HCT116 (cell line): ENCODE measurements around the gene NEDD4. TPM values are rescaled to one million over a fixed set of nuclear protein-coding genes. Genes with fewer than 3 reads are reported as not detected.

ENCODE experiments used
- ATAC-seq: fragments of 200-7000 bp; cut with Tn5 transposase; 2 replicates; pipeline ENCODE4 v1.9.1; 2020; ENCODE audit warnings: mild to moderate bottlenecking, moderate library complexity
- BruUV-seq: library from RNA; stranded (reverse); fragments of 400-500 nt; replicated peaks from 2 replicates; lab custom pipeline; 2021; lab: Mats Ljungman, UMichigan
- CTCF ChIA-PET: fragments of 300-600 bp; sonication (Branson Sonifier 250); formaldehyde crosslinking; loops from one replicate; lab custom pipeline; 2021; ENCODE audit warnings: antibody characterized with exemption; lab: Charles Lee
- POLR2A ChIA-PET: fragments of 300-600, 350-600 bp; sonication (Branson Sonifier 250); formaldehyde crosslinking; loops from one replicate; lab custom pipeline; 2021; ENCODE audit warnings: antibody characterized with exemption; lab: Charles Lee
- RAD21 ChIA-PET, 2 experiments: fragments of 300-600 bp; sonication (Branson Sonifier 250); formaldehyde crosslinking; loops; one replicate each; lab custom pipeline; 2023; ENCODE audit warnings: low total read pairs in 2 of 2; ENCODE audit not compliant: uncharacterized antibody in 2 of 2, unreplicated experiment in 2 of 2, low non-redundant PET in 1 of 2; lab: Charles Lee
- DNase-seq: peaks from one replicate; pipeline ENCODE4 v3.0.0-alpha.2; 2010; ENCODE audit warnings: low read depth, low spot score
- H2AFZ ChIP-seq: fragments of 200-600 bp; shearing (Covaris generic), sonication (generic); 2 replicates; pipeline ENCODE4 v1.6.1; 2017; ENCODE audit warnings: low read depth, mixed run types, mixed read lengths, antibody characterized with exemption, low read length; ENCODE audit not compliant: poor library complexity, severe bottlenecking
- H3K27ac ChIP-seq: 2 replicates; pipeline ENCODE4 v1.5.1; 2012; ENCODE audit warnings: low read depth, low read length
- H3K27me3 ChIP-seq: fragments of 200-600 bp; sonication (generic); 2 replicates; pipeline ENCODE4 v1.6.1; 2016; ENCODE audit warnings: mixed run types, low read length, mixed read lengths; ENCODE audit not compliant: insufficient read depth
- H3K36me3 ChIP-seq, 2 experiments: fragments of 200-500 bp in 1 of 2; fragments of 200-600 bp in 1 of 2; sonication (Bioruptor generic) in 1 of 2; sonication (generic) in 1 of 2; 2 replicates each; pipeline versions ENCODE4 v1.5.1 to v1.6.1; 2014 to 2016; ENCODE audit warnings: low read length in 2 of 2, inconsistent platforms in 1 of 2, mixed read lengths in 1 of 2, mixed run types in 1 of 2; ENCODE audit not compliant: insufficient read depth in 2 of 2, control insufficient read depth in 1 of 2
- H3K4me1 ChIP-seq, 2 experiments: fragments of 200-600 bp in 1 of 2; sonication (generic) in 1 of 2; 2 replicates each; pipeline versions ENCODE4 v1.5.1 to v1.6.1; 2012 to 2017; ENCODE audit warnings: low read length in 2 of 2, inconsistent platforms in 1 of 2, mild to moderate bottlenecking in 1 of 2, mixed read lengths in 1 of 2, mixed run types in 1 of 2, moderate library complexity in 1 of 2; ENCODE audit not compliant: insufficient read depth in 2 of 2, control insufficient read depth in 1 of 2
- H3K4me2 ChIP-seq: fragments of 200-600 bp; sonication (generic); 2 replicates; pipeline ENCODE4 v1.6.1; 2017; ENCODE audit warnings: mixed run types, low read length, mixed read lengths
- H3K4me3 ChIP-seq, 2 experiments: fragments of 200-600 bp in 1 of 2; sonication (generic) in 1 of 2; replicated peaks in 1 of 2; 2 replicates each; pipeline ENCODE4 v1.5.1; 2011 to 2016; ENCODE audit warnings: low read length in 2 of 2, control low read depth in 1 of 2, low read depth in 1 of 2, mild to moderate bottlenecking in 1 of 2, mixed read lengths in 1 of 2, mixed run types in 1 of 2
- H3K79me2 ChIP-seq: fragments of 200-600 bp; sonication (generic); 2 replicates; pipeline ENCODE4 v1.6.1; 2017; ENCODE audit warnings: mild to moderate bottlenecking, mixed run types, low read length, moderate library complexity, mixed read lengths; ENCODE audit not compliant: insufficient read depth
- H3K9ac ChIP-seq: fragments of 200-600 bp; sonication (generic); 2 replicates; pipeline ENCODE4 v1.6.1; 2016; ENCODE audit warnings: low read length, mixed read lengths
- H3K9me2 ChIP-seq: fragments of 200-600 bp; sonication (generic), shearing (Covaris generic); 2 replicates; pipeline ENCODE4 v1.6.1; 2017; ENCODE audit warnings: mixed run types, mild to moderate bottlenecking, moderate library complexity; ENCODE audit not compliant: insufficient read depth
- H3K9me3 ChIP-seq, 2 experiments: fragments of 200-500 bp in 1 of 2; fragments of 200-600 bp in 1 of 2; sonication (Bioruptor generic) in 1 of 2; sonication (generic) in 1 of 2; 2 replicates each; pipeline ENCODE4 v1.6.1; 2014 to 2017; ENCODE audit warnings: low read length in 2 of 2, mixed read lengths in 2 of 2, inconsistent platforms in 1 of 2, low read depth in 1 of 2, mild to moderate bottlenecking in 1 of 2, mixed run types in 1 of 2, moderate library complexity in 1 of 2; ENCODE audit not compliant: control insufficient read depth in 1 of 2, insufficient read depth in 1 of 2
- H4K20me1 ChIP-seq: fragments of 200-600 bp; sonication (generic), shearing (Covaris generic); 2 replicates; pipeline ENCODE4 v1.6.1; 2017; ENCODE audit warnings: mixed run types, mild to moderate bottlenecking, moderate library complexity; ENCODE audit not compliant: insufficient read depth
- CBX3 ChIP-seq: IDR thresholded peaks from 2 replicates; pipeline ENCODE4 v1.6.1; 2012; ENCODE audit warnings: low read depth
- CEBPB ChIP-seq: IDR thresholded peaks from 2 replicates; pipeline ENCODE4 v1.6.1; 2012; ENCODE audit warnings: low read depth
- EGR1 ChIP-seq: IDR thresholded peaks from 2 replicates; pipeline ENCODE4 v1.6.1; 2012; ENCODE audit warnings: low read depth
- ELF1 ChIP-seq: IDR thresholded peaks from 2 replicates; pipeline ENCODE4 v1.6.1; 2012; ENCODE audit warnings: low read depth, borderline replicate concordance
- EZH2 ChIP-seq: fragments of 200-600 bp; sonication (generic); IDR thresholded peaks from 2 replicates; pipeline ENCODE4 v1.6.1; 2017; ENCODE audit warnings: antibody characterized with exemption, mixed run types
- EZH2phosphoT487 ChIP-seq: fragments of 200-600 bp; IDR thresholded peaks from 2 replicates; pipeline ENCODE4 v1.6.1; 2018; ENCODE audit warnings: antibody characterized with exemption, borderline replicate concordance
- FOSL1 ChIP-seq: IDR thresholded peaks from 2 replicates; pipeline ENCODE4 v1.6.1; 2012; ENCODE audit warnings: low read depth
- JUND ChIP-seq: IDR thresholded peaks from 2 replicates; pipeline ENCODE4 v1.6.1; 2012
- POLR2A ChIP-seq: IDR thresholded peaks from 2 replicates; pipeline ENCODE4 v1.7.0; 2011; ENCODE audit warnings: borderline replicate concordance; ENCODE audit not compliant: insufficient read depth, insufficient read length; ENCODE audit errors: extremely low read depth
- POLR2AphosphoS5 ChIP-seq: IDR thresholded peaks from 2 replicates; pipeline ENCODE4 v1.6.1; 2011; ENCODE audit warnings: mild to moderate bottlenecking, low read depth, low read length, moderate library complexity
- RAD21 ChIP-seq: IDR thresholded peaks from 2 replicates; pipeline ENCODE4 v1.6.1; 2012; ENCODE audit warnings: low read depth, mild to moderate bottlenecking
- SIN3A ChIP-seq: IDR thresholded peaks from 2 replicates; pipeline ENCODE4 v1.6.1; 2012; ENCODE audit warnings: low read depth
- SP1 ChIP-seq: IDR thresholded peaks from 2 replicates; pipeline ENCODE4 v1.6.1; 2012; ENCODE audit warnings: low read depth
- TCF7L2 ChIP-seq: IDR thresholded peaks from 2 replicates; pipeline ENCODE4 v1.7.0; 2011; ENCODE audit warnings: borderline replicate concordance, inconsistent platforms; ENCODE audit not compliant: insufficient read depth, insufficient read length; ENCODE audit errors: extremely low read depth
- YY1 ChIP-seq: IDR thresholded peaks from 2 replicates; pipeline ENCODE4 v1.6.1; 2011; ENCODE audit warnings: low read length, low read depth, moderate library complexity, mild to moderate bottlenecking; ENCODE audit not compliant: insufficient replicate concordance; ENCODE audit errors: extremely low read depth
- ZFX ChIP-seq: fragments of 450-650 bp; IDR thresholded peaks from 2 replicates; pipeline ENCODE4 v1.6.1; 2017
- intact Hi-C: fragments of 100-400 bp; cut with micrococcal nuclease; formaldehyde crosslinking; loops from 2 replicates; pipeline ENCODE4 v1.10.0; 2022
- total RNA-seq: library from RNA; stranded (reverse); gene quantifications from one replicate; pipeline ENCODE4 v1.2.1, GENCODE V29; 2021; ENCODE audit not compliant: unreplicated experiment
- TF ChIP-seq, protein P1 (sequence below): IDR thresholded peaks from 2 replicates; pipeline ENCODE4 v1.6.1; 2011; ENCODE audit warnings: mild to moderate bottlenecking, low read length, moderate library complexity; ENCODE audit not compliant: insufficient replicate concordance; ENCODE audit errors: extremely low read depth
- TF ChIP-seq, protein P2 (sequence below), 3 experiments: fragments of 200-600 bp in 1 of 3; sonication (generic) in 1 of 3; IDR thresholded peaks in 2 of 3; conservative IDR thresholded peaks in 1 of 3; 2 replicates each; pipeline ENCODE4 v1.5.1; 2012 to 2017; ENCODE audit warnings: low read depth in 2 of 3, low read length in 2 of 3, antibody characterized with exemption in 1 of 3, borderline replicate concordance in 1 of 3, control low read depth in 1 of 3, mild to moderate bottlenecking in 1 of 3, mixed read lengths in 1 of 3, mixed run types in 1 of 3, moderate library complexity in 1 of 3; ENCODE audit not compliant: insufficient read depth in 1 of 3
- TF ChIP-seq, protein P3 (sequence below): IDR thresholded peaks from 2 replicates; pipeline ENCODE4 v1.6.1; 2012
- TF ChIP-seq, protein P4 (sequence below): IDR thresholded peaks from 2 replicates; pipeline ENCODE4 v1.6.1; 2012; ENCODE audit warnings: low read depth

NEDD4 gene
- total RNA-seq, 1 experiment from 2014 or later = 13.7 TPM

DNA sequence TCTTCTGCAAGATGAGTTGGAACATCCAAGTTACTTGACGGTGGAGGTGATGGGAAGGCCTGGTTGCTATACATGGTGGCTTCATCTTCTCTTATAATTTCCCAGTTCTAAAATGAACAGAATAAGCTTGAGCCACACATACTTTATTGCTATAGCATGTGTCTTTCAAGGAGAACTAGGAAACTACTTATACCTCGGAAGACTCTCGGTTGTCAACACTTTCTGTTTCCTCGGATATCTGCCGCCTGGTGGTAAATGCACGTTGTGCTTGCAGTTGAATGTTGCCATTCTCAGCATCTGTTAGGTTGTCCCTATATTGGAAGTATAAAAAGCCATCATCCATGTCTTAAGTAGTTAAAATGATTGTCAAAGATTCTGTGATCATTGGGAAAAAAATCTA lies 132.9 kb downstream of the NEDD4 start:
- ATAC-seq (no peak), DNase-seq (no peak)
- no peaks in the 10 kb centered on the region; the same call in 1 of the 2 replicates for H4K20me1 ChIP-seq
- H3K27ac ChIP-seq = no peak overlapping the region
- no peak overlapping the region for H3K9ac ChIP-seq
- ChIA-PET RAD21 (no interaction called here), POLR2A (no interaction called here), CTCF (interaction anchor here (0.6 kb wide), 1 partner anchor 137 kb away, joined by 3 read pairs; no protein-coding TSS in a partner anchor)
- BruUV-seq = no TSS peak
- TF ChIP-seq JUND (no peak), CEBPB (no peak), ELF1 (no peak), YY1 (no peak), SIN3A (no peak), ZFX (no peak), RAD21 (no peak), POLR2AphosphoS5 (no peak), POLR2A (no peak), EZH2 (no peak), TCF7L2 (no peak), EZH2phosphoT487 (no peak), EGR1 (no peak), FOSL1 (no peak), SP1 (no peak), CBX3 (no peak)
- TF ChIP-seq, protein P1, sequence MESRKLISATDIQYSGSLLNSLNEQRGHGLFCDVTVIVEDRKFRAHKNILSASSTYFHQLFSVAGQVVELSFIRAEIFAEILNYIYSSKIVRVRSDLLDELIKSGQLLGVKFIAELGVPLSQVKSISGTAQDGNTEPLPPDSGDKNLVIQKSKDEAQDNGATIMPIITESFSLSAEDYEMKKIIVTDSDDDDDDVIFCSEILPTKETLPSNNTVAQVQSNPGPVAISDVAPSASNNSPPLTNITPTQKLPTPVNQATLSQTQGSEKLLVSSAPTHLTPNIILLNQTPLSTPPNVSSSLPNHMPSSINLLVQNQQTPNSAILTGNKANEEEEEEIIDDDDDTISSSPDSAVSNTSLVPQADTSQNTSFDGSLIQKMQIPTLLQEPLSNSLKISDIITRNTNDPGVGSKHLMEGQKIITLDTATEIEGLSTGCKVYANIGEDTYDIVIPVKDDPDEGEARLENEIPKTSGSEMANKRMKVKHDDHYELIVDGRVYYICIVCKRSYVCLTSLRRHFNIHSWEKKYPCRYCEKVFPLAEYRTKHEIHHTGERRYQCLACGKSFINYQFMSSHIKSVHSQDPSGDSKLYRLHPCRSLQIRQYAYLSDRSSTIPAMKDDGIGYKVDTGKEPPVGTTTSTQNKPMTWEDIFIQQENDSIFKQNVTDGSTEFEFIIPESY = no peak
- TF ChIP-seq, protein P2, sequence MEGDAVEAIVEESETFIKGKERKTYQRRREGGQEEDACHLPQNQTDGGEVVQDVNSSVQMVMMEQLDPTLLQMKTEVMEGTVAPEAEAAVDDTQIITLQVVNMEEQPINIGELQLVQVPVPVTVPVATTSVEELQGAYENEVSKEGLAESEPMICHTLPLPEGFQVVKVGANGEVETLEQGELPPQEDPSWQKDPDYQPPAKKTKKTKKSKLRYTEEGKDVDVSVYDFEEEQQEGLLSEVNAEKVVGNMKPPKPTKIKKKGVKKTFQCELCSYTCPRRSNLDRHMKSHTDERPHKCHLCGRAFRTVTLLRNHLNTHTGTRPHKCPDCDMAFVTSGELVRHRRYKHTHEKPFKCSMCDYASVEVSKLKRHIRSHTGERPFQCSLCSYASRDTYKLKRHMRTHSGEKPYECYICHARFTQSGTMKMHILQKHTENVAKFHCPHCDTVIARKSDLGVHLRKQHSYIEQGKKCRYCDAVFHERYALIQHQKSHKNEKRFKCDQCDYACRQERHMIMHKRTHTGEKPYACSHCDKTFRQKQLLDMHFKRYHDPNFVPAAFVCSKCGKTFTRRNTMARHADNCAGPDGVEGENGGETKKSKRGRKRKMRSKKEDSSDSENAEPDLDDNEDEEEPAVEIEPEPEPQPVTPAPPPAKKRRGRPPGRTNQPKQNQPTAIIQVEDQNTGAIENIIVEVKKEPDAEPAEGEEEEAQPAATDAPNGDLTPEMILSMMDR (IDR thresholded peaks at IDR 0.05 in 2 of 3, conservative IDR thresholded peaks at IDR 0.05 in 1 of 3; ENCODE audit: borderline replicate concordance in 1 of 3, insufficient read depth in 1 of 3, low read depth in 2 of 3, low read length in 2 of 3) = no peak
- TF ChIP-seq, protein P3, sequence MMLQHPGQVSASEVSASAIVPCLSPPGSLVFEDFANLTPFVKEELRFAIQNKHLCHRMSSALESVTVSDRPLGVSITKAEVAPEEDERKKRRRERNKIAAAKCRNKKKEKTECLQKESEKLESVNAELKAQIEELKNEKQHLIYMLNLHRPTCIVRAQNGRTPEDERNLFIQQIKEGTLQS = no peak
- TF ChIP-seq, protein P4, sequence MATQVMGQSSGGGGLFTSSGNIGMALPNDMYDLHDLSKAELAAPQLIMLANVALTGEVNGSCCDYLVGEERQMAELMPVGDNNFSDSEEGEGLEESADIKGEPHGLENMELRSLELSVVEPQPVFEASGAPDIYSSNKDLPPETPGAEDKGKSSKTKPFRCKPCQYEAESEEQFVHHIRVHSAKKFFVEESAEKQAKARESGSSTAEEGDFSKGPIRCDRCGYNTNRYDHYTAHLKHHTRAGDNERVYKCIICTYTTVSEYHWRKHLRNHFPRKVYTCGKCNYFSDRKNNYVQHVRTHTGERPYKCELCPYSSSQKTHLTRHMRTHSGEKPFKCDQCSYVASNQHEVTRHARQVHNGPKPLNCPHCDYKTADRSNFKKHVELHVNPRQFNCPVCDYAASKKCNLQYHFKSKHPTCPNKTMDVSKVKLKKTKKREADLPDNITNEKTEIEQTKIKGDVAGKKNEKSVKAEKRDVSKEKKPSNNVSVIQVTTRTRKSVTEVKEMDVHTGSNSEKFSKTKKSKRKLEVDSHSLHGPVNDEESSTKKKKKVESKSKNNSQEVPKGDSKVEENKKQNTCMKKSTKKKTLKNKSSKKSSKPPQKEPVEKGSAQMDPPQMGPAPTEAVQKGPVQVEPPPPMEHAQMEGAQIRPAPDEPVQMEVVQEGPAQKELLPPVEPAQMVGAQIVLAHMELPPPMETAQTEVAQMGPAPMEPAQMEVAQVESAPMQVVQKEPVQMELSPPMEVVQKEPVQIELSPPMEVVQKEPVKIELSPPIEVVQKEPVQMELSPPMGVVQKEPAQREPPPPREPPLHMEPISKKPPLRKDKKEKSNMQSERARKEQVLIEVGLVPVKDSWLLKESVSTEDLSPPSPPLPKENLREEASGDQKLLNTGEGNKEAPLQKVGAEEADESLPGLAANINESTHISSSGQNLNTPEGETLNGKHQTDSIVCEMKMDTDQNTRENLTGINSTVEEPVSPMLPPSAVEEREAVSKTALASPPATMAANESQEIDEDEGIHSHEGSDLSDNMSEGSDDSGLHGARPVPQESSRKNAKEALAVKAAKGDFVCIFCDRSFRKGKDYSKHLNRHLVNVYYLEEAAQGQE = no peak
- no peaks in the 10 kb centered on the region for H3K36me3 ChIP-seq
- H3K4me2 ChIP-seq = no peak overlapping the region
- H3K4me3 ChIP-seq = no peak overlapping the region
- H3K79me2 ChIP-seq = no peaks in the 10 kb centered on the region
- no peaks in the 10 kb centered on the region for H3K9me3 ChIP-seq
- H2AFZ ChIP-seq = no peak overlapping the region
- H3K4me1 ChIP-seq = no peaks in the 10 kb centered on the region
- no peaks in the 10 kb centered on the region for H3K9me2 ChIP-seq
- H3K27me3 ChIP-seq = no peaks in the 10 kb centered on the region
- intact Hi-C loops = no loop called here
